ENCODE data around the gene CNGA2.

CNGA2 gene

GRCh38 chrX:151754641-151755215 is 20.2 kb downstream of the CNGA2 start:
- peak; percentile 40 for DNase-seq

DNA sequence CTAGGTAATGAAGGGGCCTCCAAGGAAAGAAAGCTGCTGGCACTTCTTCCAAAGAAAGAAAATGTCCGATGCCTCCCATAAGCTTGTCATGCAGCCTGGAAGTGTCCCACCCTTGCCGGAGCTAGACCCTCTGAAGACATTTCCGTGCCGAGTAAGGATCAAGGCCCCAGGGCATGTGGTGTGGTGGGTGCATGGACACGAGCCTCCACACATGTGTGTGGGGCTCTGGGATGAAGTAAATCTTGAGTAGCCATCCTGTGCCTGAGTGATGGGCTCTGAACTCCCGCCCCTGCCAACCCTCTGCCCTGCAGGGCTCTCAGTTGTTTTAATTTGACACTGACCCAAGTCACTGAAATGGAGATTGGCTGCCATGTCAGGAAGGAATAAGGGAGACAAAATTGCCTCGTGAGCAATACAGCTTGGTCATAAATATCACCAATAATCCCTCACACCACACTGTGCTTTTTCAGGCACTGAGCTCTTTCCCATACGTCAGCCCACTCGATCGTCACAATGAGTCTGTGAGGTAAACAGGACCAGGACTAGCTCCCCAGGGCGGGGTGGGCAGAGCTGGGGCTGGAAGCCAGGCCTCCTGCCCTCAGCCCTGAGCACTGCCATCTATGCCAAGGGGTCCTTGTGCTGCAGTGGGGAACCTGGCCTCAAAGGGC is 24.6 kb downstream of the CNGA2 start:
- DNase-seq = no peak

GRCh38 chrX:151762802-151763201 is 28.3 kb downstream of the CNGA2 start:
- DNase-seq = no peak

DNA sequence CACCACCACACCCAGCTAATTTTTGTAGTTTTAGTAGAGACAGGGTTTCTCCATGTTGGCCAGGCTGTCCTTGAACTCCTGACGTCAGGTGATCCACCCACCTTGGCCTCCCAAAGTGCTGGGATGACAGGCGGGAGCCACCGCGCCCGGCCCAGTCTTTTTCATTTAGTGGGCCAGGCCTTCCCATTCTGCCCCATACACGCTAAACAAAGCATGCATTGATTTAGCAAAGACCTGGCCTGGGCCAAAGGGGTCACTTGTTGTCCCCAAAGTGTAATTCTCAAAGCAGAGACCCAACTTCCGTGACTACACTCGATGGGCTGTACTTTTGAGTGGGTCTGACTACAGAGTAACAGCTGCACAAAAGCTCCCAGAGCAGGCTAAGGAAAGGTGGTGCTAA is 29.2 kb downstream of the CNGA2 start:
- DNase-seq = no peak

GRCh38 chrX:151765026-151765425 is 30.5 kb downstream of the CNGA2 start:
- DNase-seq = no peak

GRCh38 chrX:151771726-151772125 is 37.2 kb downstream of the CNGA2 start:
- no peak for DNase-seq

DNA sequence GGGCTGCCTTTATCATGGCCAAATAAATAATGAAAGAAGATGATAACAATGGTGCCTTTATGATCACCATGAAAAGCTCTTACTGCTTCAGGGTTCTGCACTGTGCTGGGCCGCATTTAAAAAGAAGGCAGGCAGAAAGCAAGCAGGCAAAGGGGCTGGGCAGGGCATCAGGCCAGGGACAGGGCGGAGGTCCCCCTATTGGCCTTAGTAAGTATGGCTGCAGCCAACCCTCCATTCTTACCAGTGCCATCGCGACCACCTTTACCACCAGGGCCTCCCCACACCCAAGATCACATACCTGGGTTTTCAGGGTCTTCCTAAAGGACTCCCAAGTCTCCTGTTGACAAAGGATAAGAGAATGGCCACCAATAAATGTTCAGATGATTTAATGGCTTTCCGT is 38.9 kb downstream of the CNGA2 start:
- no peak for DNase-seq

- no peak for DNase-seq
Observed at GRCh38 chrX:151774421-151774820, 39.9 kb downstream of the CNGA2 start.

- peak; percentile 79 for DNase-seq
Observed at GRCh38 chrX:151776181-151776731, 41.7 kb downstream of the CNGA2 start.

GRCh38 chrX:151776936-151777335 is 42.4 kb downstream of the CNGA2 start:
- no peak for DNase-seq

GRCh38 chrX:151779258-151779657 is 44.7 kb downstream of the CNGA2 start:
- DNase-seq = no peak

- DNase-seq = peak; percentile 30
Observed at GRCh38 chrX:151780621-151781020, 46.1 kb downstream of the CNGA2 start.

GRCh38 chrX:151789179-151789800 is 54.7 kb downstream of the CNGA2 start:
- peak; percentile 82 for DNase-seq

- DNase-seq = no peak
Observed at GRCh38 chrX:151790481-151791160, 56.1 kb downstream of the CNGA2 start.

GRCh38 chrX:151791961-151792360 is 57.4 kb downstream of the CNGA2 start:
- DNase-seq = no peak

GRCh38 chrX:151792505-151792904 is 58.0 kb downstream of the CNGA2 start:
- no peak for DNase-seq

DNA sequence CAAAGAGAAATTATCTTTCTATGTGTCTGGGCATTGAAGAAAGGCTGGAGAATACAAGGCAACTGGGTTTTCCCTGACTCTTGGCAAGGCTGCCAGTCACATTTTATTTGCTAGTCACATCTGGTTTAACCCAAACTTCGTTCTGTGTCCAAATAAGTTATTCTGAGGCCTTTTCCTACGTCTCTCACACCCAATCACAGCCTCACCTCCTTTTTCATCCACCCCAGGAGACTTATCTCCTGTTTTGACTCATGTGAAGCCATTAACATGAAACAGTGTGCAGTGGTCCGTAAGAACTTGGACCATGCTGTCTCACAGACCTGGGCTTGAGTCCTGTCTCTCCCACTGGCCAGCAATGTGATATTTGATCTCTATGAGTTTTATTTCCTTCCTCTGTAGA is 59.3 kb downstream of the CNGA2 start:
- DNase-seq = no peak

All from left hindlimb (tissue), 1 donor.